ENCODE results near the gene CYFIP2. TPM values are rescaled to one million over a fixed set of nuclear protein-coding genes. Genes with fewer than 3 reads are reported as not detected.

The CYFIP2 gene
- total and polyA plus RNA-seq, 11 donors: 23.2 to 62.7 (median 37.4) TPM

DNA sequence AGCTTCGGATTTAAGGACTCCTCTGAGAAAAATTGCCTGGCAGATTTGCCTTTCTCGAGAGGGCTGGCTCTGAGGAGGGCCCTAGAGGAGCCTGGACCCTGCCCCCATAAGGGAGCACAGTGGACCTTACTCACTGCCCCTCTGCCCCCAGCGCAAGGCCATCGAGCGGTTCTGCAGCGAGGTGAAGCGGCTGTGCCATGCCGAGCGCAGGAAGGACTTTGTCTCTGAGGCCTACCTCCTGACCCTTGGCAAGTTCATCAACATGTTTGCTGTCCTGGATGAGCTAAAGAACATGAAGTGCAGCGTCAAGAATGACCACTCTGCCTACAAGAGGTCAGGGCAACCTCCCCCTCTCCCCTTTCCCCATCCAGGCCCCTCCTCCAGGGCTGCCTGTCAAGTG, 34.6 kb downstream of the CYFIP2 start:
- Histone ChIP-seq H3K36me3 (peaks cover 0 to 35% (median 7%) of the 10 kb centered on the region in 9 donors), H3K27me3 (no peaks in the 10 kb centered on the region), H3K9me3 (no peaks in the 10 kb centered on the region), H3K27ac (no peak overlapping the region), H3K4me1 (peaks cover 0 to 9% (median 0%) of the 10 kb centered on the region in 12 donors), H3K4me3 (no peak overlapping the region)
- DNase-seq: no peak
- intact Hi-C loops (cut with DNase I): loop anchor here in 1 of 10 donors (5.0 kb wide), 1 partner anchor 38 kb away; no protein-coding TSS in a partner anchor
- no peak for ATAC-seq
- TF ChIP-seq, protein P1, sequence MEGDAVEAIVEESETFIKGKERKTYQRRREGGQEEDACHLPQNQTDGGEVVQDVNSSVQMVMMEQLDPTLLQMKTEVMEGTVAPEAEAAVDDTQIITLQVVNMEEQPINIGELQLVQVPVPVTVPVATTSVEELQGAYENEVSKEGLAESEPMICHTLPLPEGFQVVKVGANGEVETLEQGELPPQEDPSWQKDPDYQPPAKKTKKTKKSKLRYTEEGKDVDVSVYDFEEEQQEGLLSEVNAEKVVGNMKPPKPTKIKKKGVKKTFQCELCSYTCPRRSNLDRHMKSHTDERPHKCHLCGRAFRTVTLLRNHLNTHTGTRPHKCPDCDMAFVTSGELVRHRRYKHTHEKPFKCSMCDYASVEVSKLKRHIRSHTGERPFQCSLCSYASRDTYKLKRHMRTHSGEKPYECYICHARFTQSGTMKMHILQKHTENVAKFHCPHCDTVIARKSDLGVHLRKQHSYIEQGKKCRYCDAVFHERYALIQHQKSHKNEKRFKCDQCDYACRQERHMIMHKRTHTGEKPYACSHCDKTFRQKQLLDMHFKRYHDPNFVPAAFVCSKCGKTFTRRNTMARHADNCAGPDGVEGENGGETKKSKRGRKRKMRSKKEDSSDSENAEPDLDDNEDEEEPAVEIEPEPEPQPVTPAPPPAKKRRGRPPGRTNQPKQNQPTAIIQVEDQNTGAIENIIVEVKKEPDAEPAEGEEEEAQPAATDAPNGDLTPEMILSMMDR (IDR thresholded peaks at IDR 0.05): no peak
- TF ChIP-seq POLR2A (IDR thresholded peaks at IDR 0.05): no peak
- WGBS, 4 donors: 88 to 94% (median 90%) methylated on average over 10 of the region's 10 CpGs

DNA sequence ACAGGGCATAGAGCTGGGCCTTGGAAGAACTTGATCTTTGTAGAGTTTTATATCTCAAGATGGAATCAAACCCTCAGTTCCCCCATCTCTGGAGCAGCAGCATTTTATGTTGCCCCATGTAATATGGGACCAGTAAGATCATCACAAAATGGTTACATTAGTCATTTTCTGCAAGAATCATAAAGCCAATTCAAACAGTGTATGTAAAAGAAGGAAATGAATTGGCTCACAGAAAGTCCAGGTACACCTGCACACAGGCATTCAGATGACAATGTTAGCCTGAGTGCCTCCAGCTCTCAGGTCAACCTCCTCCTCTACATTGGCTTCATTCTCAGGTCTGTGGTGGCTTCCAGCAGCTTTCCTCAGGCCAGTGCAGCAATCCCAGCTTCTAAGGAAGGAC, 35.1 kb downstream of the CYFIP2 start:
- ATAC-seq (no peak), DNase-seq (no peak)
- Histone ChIP-seq H3K36me3 (peaks cover 0 to 33% (median 7%) of the 10 kb centered on the region in 9 donors), H3K4me3 (no peak overlapping the region), H3K9me3 (no peaks in the 10 kb centered on the region), H3K27ac (no peak overlapping the region), H3K27me3 (no peaks in the 10 kb centered on the region), H3K4me1 (peaks cover 0 to 9% (median 0%) of the 10 kb centered on the region in 12 donors)
- intact Hi-C loops (cut with DNase I): loop anchor here in 1 of 10 donors (5.0 kb wide), 1 partner anchor 39 kb away; no protein-coding TSS in a partner anchor
- no peak for TF ChIP-seq POLR2A (IDR thresholded peaks at IDR 0.05)
- TF ChIP-seq, protein P1 (IDR thresholded peaks at IDR 0.05): no peak

DNA sequence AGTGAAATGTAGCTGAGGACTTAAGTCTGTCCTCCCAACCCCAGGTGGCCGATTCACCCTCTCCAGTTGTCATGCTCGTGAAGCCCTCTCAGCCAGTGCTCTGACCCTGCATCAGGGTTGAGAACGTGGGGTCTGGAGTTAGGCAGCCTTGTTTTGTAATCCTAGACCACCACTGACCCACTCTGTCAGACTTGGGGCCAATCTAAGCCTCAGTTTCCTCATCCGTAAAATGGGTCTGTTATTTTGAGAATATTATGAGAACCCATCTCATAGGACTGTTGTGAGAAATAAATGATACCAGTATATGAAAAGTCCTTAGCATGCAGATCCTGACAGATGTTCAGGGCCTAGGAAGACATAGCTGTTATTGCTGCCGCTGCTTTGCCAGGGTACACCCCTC, 37.1 kb downstream of the CYFIP2 start:
- H3K4me3 ChIP-seq: no peak overlapping the region
- ATAC-seq (no peak), DNase-seq (no peak)
- H3K36me3 ChIP-seq: peaks cover 0 to 25% (median 0%) of the 10 kb centered on the region in 9 donors
- 91 to 99% (median 92%) methylated on average over 5 of the region's 5 CpGs for WGBS, 4 donors
- intact Hi-C loops (cut with DNase I): loop anchor here in 1 of 10 donors (5.0 kb wide), 1 partner anchor 41 kb away; no protein-coding TSS in a partner anchor
- no peak overlapping the region for H3K27ac ChIP-seq
- H3K27me3 ChIP-seq: no peaks in the 10 kb centered on the region
- no peaks in the 10 kb centered on the region for H3K9me3 ChIP-seq
- TF ChIP-seq, protein P1 (IDR thresholded peaks at IDR 0.05): no peak
- no peak for TF ChIP-seq POLR2A (IDR thresholded peaks at IDR 0.05)
- peaks cover 0 to 12% (median 0%) of the 10 kb centered on the region in 12 donors for H3K4me1 ChIP-seq

DNA sequence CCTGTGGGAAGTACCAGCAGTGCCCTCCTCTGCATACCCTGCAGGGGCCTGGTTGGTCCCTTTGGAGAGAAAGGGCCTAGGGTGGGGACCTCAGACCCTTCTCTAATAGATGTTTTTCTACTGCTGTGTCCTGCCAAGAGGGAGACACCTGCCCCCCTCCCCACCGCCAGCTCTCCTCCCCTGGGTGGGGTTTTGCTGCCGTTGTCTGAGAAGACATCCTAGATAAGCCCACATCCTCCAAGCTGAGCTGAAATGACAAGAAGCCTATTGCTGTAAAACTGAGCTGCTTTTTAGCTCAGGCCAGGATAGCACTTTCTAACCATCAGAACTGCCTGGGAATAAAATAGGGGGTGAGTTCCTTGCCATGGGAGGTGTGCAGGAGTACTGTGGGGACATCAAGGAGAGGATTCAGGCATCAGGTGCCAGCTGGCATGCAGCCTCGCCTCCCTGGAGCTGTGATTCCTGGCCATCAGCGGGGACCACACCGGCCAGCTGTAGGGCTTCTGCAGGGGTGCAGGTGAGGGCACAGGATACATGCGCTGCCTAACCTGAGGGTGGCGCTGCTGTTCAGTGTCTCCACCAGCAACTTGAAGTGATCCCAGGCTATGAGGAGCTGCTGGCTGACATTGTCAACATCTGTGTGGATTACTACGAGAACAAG, 37.9 kb downstream of the CYFIP2 start:
- WGBS, 4 donors: 35 to 43% (median 39%) methylated on average over 6 to 8 of the region's 8 CpGs
- no peak for TF ChIP-seq POLR2A (IDR thresholded peaks at IDR 0.05)
- TF ChIP-seq, protein P1 (IDR thresholded peaks at IDR 0.05): peak in 8 of 12 donors; percentile 12 to 43 (median 36)
- no peaks in the 10 kb centered on the region for H3K27me3 ChIP-seq
- no peak overlapping the region for H3K4me3 ChIP-seq
- H3K4me1 ChIP-seq: peaks cover 0 to 12% (median 0%) of the 10 kb centered on the region in 12 donors
- intact Hi-C loops (cut with DNase I): loop anchor here in 1 of 10 donors (5.0 kb wide), 1 partner anchor 41 kb away; no protein-coding TSS in a partner anchor
- ATAC-seq (peak; percentile 60 to 78 (median 77)), DNase-seq (peak in 4 of 5 donors; percentile 36 to 74 (median 54))
- H3K9me3 ChIP-seq: no peaks in the 10 kb centered on the region
- H3K36me3 ChIP-seq: peaks cover 0 to 28% (median 0%) of the 10 kb centered on the region in 9 donors
- peak overlapping the region in 2 of 12 donors; percentile 27 to 37 for H3K27ac ChIP-seq
